T-helper 1 cell treated with Interleukin-12 subunit alpha and Interleukin-12 subunit beta and Interleukin-4 antibody, amounts not matched to agents 30 ng/mL and 1 ng/mL, for 36 hours (primary cell): Measurements from ENCODE around the gene PFKFB2. TPM values are rescaled to one million over a fixed set of nuclear protein-coding genes. Genes with fewer than 3 reads are reported as not detected.

ENCODE experiments used
- total RNA-seq: library from RNA; stranded (reverse); gene quantifications from 2 replicates; pipeline ENCODE4 v1.2.3, GENCODE V29; 2022

The PFKFB2 gene
- total RNA-seq, 1 donor from 2014 or later, result 5.0 TPM

Other genes starting within 250 kb of the PFKFB2 start
- not detected in 2 replicates for gene IL20, start 187.7 kb upstream of the PFKFB2 start, total RNA-seq
- 0.25 and 0.39 TPM in 2 replicates for gene IL24, start 155.8 kb upstream of the PFKFB2 start, total RNA-seq
- 65.7 and 70.9 TPM in 2 replicates for gene FCMR, start 131.3 kb upstream of the PFKFB2 start, total RNA-seq
- gene PIGR, start 106.8 kb upstream of the PFKFB2 start, total RNA-seq, result 0.05 TPM in 1 of 2 replicates, not detected in the other
- gene FCAMR, start 82.8 kb upstream of the PFKFB2 start, total RNA-seq, result 0.15 and 0.17 TPM in 2 replicates
- gene C1orf116, start 20.5 kb upstream of the PFKFB2 start, total RNA-seq, result not detected in 2 replicates
- 8.0 and 8.2 TPM in 2 replicates for gene YOD1, start 2.1 kb upstream of the PFKFB2 start, total RNA-seq
- 11.5 and 15.6 TPM in 2 replicates for gene C4BPB, start 35.6 kb downstream of the PFKFB2 start, total RNA-seq
- not detected in 2 replicates for gene C4BPA, start 51.0 kb downstream of the PFKFB2 start, total RNA-seq